H1 (cell line): Measurements from ENCODE around the gene IGF1. TPM values are rescaled to one million over a fixed set of nuclear protein-coding genes. Genes with fewer than 3 reads are reported as not detected.
A peak's percentile ranks its signal among the peaks of the same experiment; 100 is the strongest.

ENCODE experiments used
- CTCF ChIA-PET: fragments of 300-600 bp; sonication (Branson Sonifier 250); formaldehyde crosslinking; loops from one replicate; lab custom pipeline; 2021; ENCODE audit not compliant: partially characterized antibody; lab: Charles Lee
- POLR2A ChIA-PET: fragments of 300-600 bp; sonication (Branson Sonifier 250); formaldehyde crosslinking; loops from one replicate; lab custom pipeline; 2021; ENCODE audit warnings: inconsistent platforms; ENCODE audit not compliant: partially characterized antibody; lab: Charles Lee
- DNase-seq, 2 experiments: peaks; one replicate each; pipeline versions ENCODE4 v3.0.0 to v3.0.0-alpha.2; 2010 to 2022; ENCODE audit warnings: low spot score in 2 of 2, low read depth in 1 of 2, mixed read lengths in 1 of 2
- FAIRE-seq: peaks from 2 replicates; lab custom pipeline; 2011; peaks lifted over from hg19 to GRCh38; lab: Jason Lieb, UNC
- H2AFZ ChIP-seq: 2 replicates; pipeline ENCODE4 v1.8.1; 2012; ENCODE audit warnings: low read length, inconsistent platforms
- H2AK5ac ChIP-seq: 2 replicates; pipeline ENCODE4 v1.6.1; 2013; ENCODE audit warnings: low read depth, low read length
- H2BK120ac ChIP-seq: replicated peaks from 2 replicates; pipeline ENCODE3; 2013; ENCODE audit warnings: low read depth, low read length, inconsistent platforms
- H2BK12ac ChIP-seq: 2 replicates; pipeline ENCODE4 v1.6.1; 2013; ENCODE audit warnings: low read depth, low read length
- H2BK15ac ChIP-seq: 2 replicates; pipeline ENCODE4 v1.6.1; 2013; ENCODE audit warnings: low read length
- H2BK20ac ChIP-seq: 2 replicates; pipeline ENCODE4 v1.6.1; 2013; ENCODE audit warnings: low read length
- H2BK5ac ChIP-seq: 2 replicates; pipeline ENCODE4 v1.6.1; 2013; ENCODE audit warnings: low read depth, low read length
- H3K14ac ChIP-seq: 2 replicates; pipeline ENCODE4 v1.6.1; 2013; ENCODE audit warnings: inconsistent platforms; ENCODE audit not compliant: insufficient read length
- H3K18ac ChIP-seq: 2 replicates; pipeline ENCODE4 v1.6.1; 2013; ENCODE audit warnings: low read length; ENCODE audit errors: extremely low read depth
- H3K23ac ChIP-seq: 2 replicates; pipeline ENCODE4 v1.6.1; 2013; ENCODE audit warnings: inconsistent platforms; ENCODE audit not compliant: insufficient read length
- H3K23me2 ChIP-seq: 2 replicates; pipeline ENCODE4 v1.6.1; 2013; ENCODE audit warnings: low read depth, low read length
- H3K27ac ChIP-seq: 2 replicates; pipeline ENCODE4 v1.6.1; 2011; ENCODE audit warnings: low read depth, low read length, inconsistent platforms
- H3K27me3 ChIP-seq, 4 experiments: replicated peaks in 1 of 4; 1 replicate in 1 of 4; 2 replicates in 3 of 4; pipeline versions ENCODE4 v1.6.1 to v1.8.1; 2011 to 2013; ENCODE audit warnings: low read length in 3 of 4, mild to moderate bottlenecking in 3 of 4, inconsistent platforms in 2 of 4, mixed read lengths in 2 of 4, moderate library complexity in 1 of 4; ENCODE audit not compliant: control insufficient read depth in 3 of 4, insufficient read depth in 3 of 4; ENCODE audit errors: extremely low read depth in 1 of 4
- H3K36me3 ChIP-seq, 4 experiments: 2 replicates each; pipeline versions ENCODE4 v1.6.1 to v1.8.1; 2011 to 2013; ENCODE audit warnings: mild to moderate bottlenecking in 4 of 4, low read length in 3 of 4, moderate library complexity in 2 of 4, control low read depth in 1 of 4, inconsistent platforms in 1 of 4; ENCODE audit not compliant: insufficient read depth in 4 of 4, control insufficient read depth in 2 of 4
- H3K4ac ChIP-seq: replicated peaks from 2 replicates; pipeline ENCODE3; 2013; ENCODE audit warnings: low read length, low read depth, mixed read lengths, inconsistent platforms; ENCODE audit not compliant: insufficient read length
- H3K4me1 ChIP-seq, 4 experiments: replicated peaks in 1 of 4; 1 replicate in 1 of 4; 2 replicates in 3 of 4; pipeline versions ENCODE4 v1.6.1 to v1.8.1; 2011 to 2013; ENCODE audit warnings: low read length in 3 of 4, inconsistent platforms in 2 of 4, mixed read lengths in 1 of 4; ENCODE audit not compliant: insufficient read depth in 4 of 4, control insufficient read depth in 3 of 4
- H3K4me2 ChIP-seq, 2 experiments: 2 replicates each; pipeline versions ENCODE4 v1.6.1 to v1.8.1; 2011 to 2013; ENCODE audit warnings: low read depth in 2 of 2, low read length in 2 of 2, control low read depth in 1 of 2, inconsistent platforms in 1 of 2, mild to moderate bottlenecking in 1 of 2; ENCODE audit not compliant: insufficient read depth in 1 of 2
- H3K4me3 ChIP-seq, 4 experiments: fragments of 200-600, 300-600 bp in 1 of 4; sonication (generic), shearing (Covaris generic), sonication (Bioruptor Twin) in 1 of 4; 2 replicates each; pipeline versions ENCODE4 v1.5.1 to v1.8.1; 2011 to 2016; ENCODE audit warnings: low read length in 4 of 4, low read depth in 3 of 4, control low read depth in 2 of 4, inconsistent platforms in 2 of 4, mild to moderate bottlenecking in 2 of 4, mixed read lengths in 1 of 4, moderate library complexity in 1 of 4; ENCODE audit not compliant: insufficient read depth in 2 of 4; ENCODE audit errors: extremely low read depth in 1 of 4
- H3K56ac ChIP-seq: replicated peaks from 2 replicates; pipeline ENCODE3; 2013; ENCODE audit warnings: low read depth, mild to moderate bottlenecking, mixed read lengths, low read length, inconsistent platforms; ENCODE audit not compliant: insufficient read length
- H3K79me1 ChIP-seq: 2 replicates; pipeline ENCODE4 v1.6.1; 2013; ENCODE audit warnings: low read depth, low read length, control low read depth
- H3K79me2 ChIP-seq, 2 experiments: 2 replicates each; pipeline versions ENCODE4 v1.6.1 to v1.8.1; 2012 to 2013; ENCODE audit warnings: low read length in 2 of 2, mild to moderate bottlenecking in 2 of 2, inconsistent platforms in 1 of 2; ENCODE audit not compliant: insufficient read depth in 2 of 2, control insufficient read depth in 1 of 2
- H3K9ac ChIP-seq, 4 experiments: replicated peaks in 1 of 4; 1 replicate in 1 of 4; 2 replicates in 3 of 4; pipeline versions ENCODE4 v1.6.1 to v1.8.1; 2011 to 2013; ENCODE audit warnings: low read depth in 3 of 4, low read length in 3 of 4, control low read depth in 2 of 4, mild to moderate bottlenecking in 2 of 4, moderate library complexity in 2 of 4, inconsistent platforms in 1 of 4; ENCODE audit errors: extremely low read depth in 1 of 4
- H3K9me3 ChIP-seq, 2 experiments: 2 replicates each; pipeline versions ENCODE4 v1.6.1 to v1.8.1; 2012 to 2013; ENCODE audit warnings: mild to moderate bottlenecking in 2 of 2, moderate library complexity in 2 of 2, control low read depth in 1 of 2, inconsistent platforms in 1 of 2, low read depth in 1 of 2, low read length in 1 of 2, mixed read lengths in 1 of 2; ENCODE audit not compliant: insufficient read depth in 2 of 2
- H4K20me1 ChIP-seq, 2 experiments: replicated peaks in 1 of 2; 2 replicates each; pipeline versions ENCODE3 to v1.8.1; 2011 to 2013; ENCODE audit warnings: inconsistent platforms in 2 of 2, low read length in 2 of 2, mild to moderate bottlenecking in 1 of 2; ENCODE audit not compliant: insufficient read depth in 2 of 2, control insufficient read depth in 1 of 2
- H4K5ac ChIP-seq: 2 replicates; pipeline ENCODE4 v1.6.1; 2013; ENCODE audit warnings: low read length, low read depth, mixed read lengths, inconsistent platforms; ENCODE audit not compliant: insufficient read length
- H4K8ac ChIP-seq: 2 replicates; pipeline ENCODE4 v1.8.0; 2013; ENCODE audit warnings: mild to moderate bottlenecking, moderate library complexity, low read length, inconsistent platforms; ENCODE audit not compliant: insufficient read depth; ENCODE audit errors: extremely low read depth
- H4K91ac ChIP-seq: replicated peaks from 2 replicates; pipeline ENCODE3; 2013; ENCODE audit warnings: low read length, mixed read lengths, inconsistent platforms; ENCODE audit not compliant: insufficient read length
- ASH2L ChIP-seq: fragments of 200-600, 300-600 bp; sonication (generic); IDR thresholded peaks from one replicate; pipeline ENCODE4 v1.7.1; 2017; ENCODE audit warnings: low read length
- BCL11A ChIP-seq, 2 experiments: IDR thresholded peaks; one replicate each; pipeline ENCODE4 v1.6.1; 2011; ENCODE audit warnings: low read depth in 2 of 2, low read length in 2 of 2, mild to moderate bottlenecking in 2 of 2
- CHD1 ChIP-seq: IDR thresholded peaks from 2 replicates; pipeline ENCODE4 v1.6.1; 2012; ENCODE audit warnings: low read depth, low read length, improper control_type of control experiment
- CREB1 ChIP-seq: IDR thresholded peaks from 2 replicates; pipeline ENCODE4 v1.6.1; 2012; ENCODE audit warnings: inconsistent platforms
- HDAC2 ChIP-seq, 2 experiments: fragments of 300-600 bp in 1 of 2; sonication (generic) in 1 of 2; IDR thresholded peaks; 2 replicates each; pipeline ENCODE4 v1.6.1; 2011 to 2012; ENCODE audit warnings: low read depth in 2 of 2, low read length in 2 of 2, mild to moderate bottlenecking in 2 of 2, moderate library complexity in 2 of 2, borderline replicate concordance in 1 of 2, inconsistent platforms in 1 of 2
- JUND ChIP-seq: IDR thresholded peaks from 2 replicates; pipeline ENCODE4 v1.6.1; 2011; ENCODE audit warnings: mild to moderate bottlenecking, improper control_type of control experiment, low read length
- POU5F1 ChIP-seq: IDR thresholded peaks from 2 replicates; pipeline ENCODE4 v1.6.1; 2011; ENCODE audit warnings: low read depth, mild to moderate bottlenecking, low read length, moderate library complexity
- RAD21 ChIP-seq, 2 experiments: IDR thresholded peaks in 1 of 2; conservative IDR thresholded peaks in 1 of 2; 2 replicates each; pipeline ENCODE4 v1.6.1; 2011; ENCODE audit warnings: low read depth in 2 of 2, low read length in 2 of 2, improper control_type of control experiment in 1 of 2, inconsistent platforms in 1 of 2, mild to moderate bottlenecking in 1 of 2, moderate library complexity in 1 of 2
- SAP30 ChIP-seq: fragments of 300-600 bp; sonication (generic); IDR thresholded peaks from 2 replicates; pipeline ENCODE4 v1.7.1; 2012; ENCODE audit warnings: low read length, moderate library complexity, mild to moderate bottlenecking, inconsistent platforms; ENCODE audit not compliant: insufficient read depth, insufficient replicate concordance
- SIN3A ChIP-seq, 2 experiments: IDR thresholded peaks in 1 of 2; conservative IDR thresholded peaks in 1 of 2; 2 replicates each; pipeline ENCODE4 v1.6.1; 2011 to 2012; ENCODE audit warnings: low read length in 2 of 2, improper control_type of control experiment in 1 of 2, low read depth in 1 of 2, mild to moderate bottlenecking in 1 of 2
- SP1 ChIP-seq: IDR thresholded peaks from 2 replicates; pipeline ENCODE4 v1.6.1; 2011; ENCODE audit warnings: low read depth, low read length
- TEAD4 ChIP-seq: IDR thresholded peaks from 2 replicates; pipeline ENCODE4 v1.6.1; 2012; ENCODE audit warnings: low read depth, low read length, inconsistent platforms, mixed read lengths
- WGBS, 2 experiments: shearing (Covaris generic) in 1 of 2; methylation state at CpG; one replicate each; pipeline versions ENCODE4 v1.1.6 to v1.1.7; 2013 to 2015; ENCODE audit warnings: low lambda C conversion rate in 2 of 2, mixed read lengths in 2 of 2, inconsistent platforms in 1 of 2, low coverage in 1 of 2, missing lambda C conversion rate in 1 of 2; ENCODE audit not compliant: insufficient replicate concordance in 2 of 2, insufficient coverage in 1 of 2, insufficient read length in 1 of 2; ENCODE audit errors: extremely low coverage in 1 of 2, missing lambda C conversion rate in 1 of 2; 5-methylcytosine and 5-hydroxymethylcytosine counted together
- polyA plus RNA-seq, 7 experiments: library from polyadenylated mRNA; depleted of rRNA in 3 of 7; stranded (reverse) in 5 of 7; unstranded in 2 of 7; fragments of >200 nt in 5 of 7; fragments of 200-250 nt in 2 of 7; gene quantifications; 1 replicate in 5 of 7; 2 replicates in 1 of 7; 4 replicates in 1 of 7; pipeline versions ENCODE4 v1.2.1 to v1.2.3, GENCODE V29; 2011 to 2013; ENCODE audit warnings: missing spikeins in 2 of 7, mixed read lengths in 2 of 7
- total RNA-seq: library from RNA; stranded (reverse); fragmentation: NEBNext Ultra II Directional; extraction: Animal tissue kit (Norgen Biotek cat#: 25700); gene quantifications from 2 replicates; pipeline ENCODE4 v1.2.1, GENCODE V29; 2021

The IGF1 gene
- total and polyA plus RNA-seq, 2 of the 8 experiments (the other 6 are each of a cell fraction or from before 2014, with no cell fraction given): not detected

GRCh38 chr12:102478405-102479098 is 1.8 kb downstream of the IGF1 start:
- peaks cover 6 to 12% (median 8%) of the 10 kb centered on the region in 4 experiments; a peak in 5 of 7 replicates for H3K4me1 ChIP-seq
- H3K79me2 ChIP-seq: no peaks in the 10 kb centered on the region
- H3K79me1 ChIP-seq: no peaks in the 10 kb centered on the region
- H3K4ac ChIP-seq: no peak overlapping the region
- 67% methylated on average over 4 of the region's 4 CpGs; no CpG with 5 or more reads in 1 of the 2 experiments for WGBS, 2 experiments
- ChIA-PET CTCF (interaction anchor here (1.0 to 1.5 kb wide), 4 partner anchors 178 to 898 kb away, joined by 3 to 8 read pairs (median 4); no protein-coding TSS in a partner anchor), POLR2A (no interaction called here)
- no peak overlapping the region for H3K4me3 ChIP-seq
- no peak overlapping the region for H4K8ac ChIP-seq
- H3K36me3 ChIP-seq: no peaks in the 10 kb centered on the region
- H3K27me3 ChIP-seq: no peaks in the 10 kb centered on the region
- peak overlapping the region; percentile 26; the same call in 1 of the 2 replicates for H2AFZ ChIP-seq
- H3K4me2 ChIP-seq: 0 out of 4 replicates have a peak overlapping the region, but pooled peaks of 1 of the 2 experiments have one; percentile 21
- no peak overlapping the region for H4K91ac ChIP-seq
- H3K56ac ChIP-seq: no peak overlapping the region
- no peaks in the 10 kb centered on the region for H3K9me3 ChIP-seq
- FAIRE-seq (no peak), DNase-seq (no peak)
- no peak overlapping the region for H2BK12ac ChIP-seq
- H3K9ac ChIP-seq: no peak overlapping the region
- no peak overlapping the region for H4K5ac ChIP-seq
- no peak overlapping the region for H3K23ac ChIP-seq
- H3K18ac ChIP-seq: no peak overlapping the region
- no peaks in the 10 kb centered on the region for H3K23me2 ChIP-seq
- no peak overlapping the region for H2AK5ac ChIP-seq
- no peak overlapping the region for H2BK5ac ChIP-seq
- H2BK20ac ChIP-seq: no peak overlapping the region
- no peak overlapping the region for H3K14ac ChIP-seq
- no peaks in the 10 kb centered on the region for H4K20me1 ChIP-seq
- no peak overlapping the region for H2BK15ac ChIP-seq
- no peak overlapping the region for H2BK120ac ChIP-seq
- no peak overlapping the region for H3K27ac ChIP-seq
- TF ChIP-seq SIN3A (conservative IDR thresholded peaks at IDR 0.05 in 1 of 2, IDR thresholded peaks at IDR 0.05 in 1 of 2; ENCODE audit: low read depth in 1 of 2, low read length in 2 of 2): 0 out of 4 replicates have a peak, but pooled peaks of 1 of the 2 experiments have one; percentile 28
- TF ChIP-seq SP1: peak; percentile 48; the same call in 1 of the 2 replicates
- no peak for TF ChIP-seq HDAC2 (IDR thresholded peaks at IDR 0.05; ENCODE audit: borderline replicate concordance in 1 of 2, low read depth in 2 of 2, low read length in 2 of 2)
- no peak for TF ChIP-seq CHD1
- 0 out of 2 replicates have a peak, but pooled peaks have one; percentile 30 for TF ChIP-seq TEAD4
- TF ChIP-seq CREB1: no peak
- TF ChIP-seq ASH2L: peak; percentile 22
- TF ChIP-seq JUND: no peak
- no peak for TF ChIP-seq RAD21 (IDR thresholded peaks at IDR 0.05 in 1 of 2, conservative IDR thresholded peaks at IDR 0.05 in 1 of 2; ENCODE audit: low read depth in 2 of 2, low read length in 2 of 2)
- no peak for TF ChIP-seq BCL11A (IDR thresholded peaks at IDR 0.05; ENCODE audit: low read depth in 2 of 2, low read length in 2 of 2)
- no peak for TF ChIP-seq POU5F1
- TF ChIP-seq SAP30: no peak
